ENCODE measurements around the gene ARHGEF16.

Gene ARHGEF16

GRCh38 chr1:3495776-3496745 is 41.6 kb downstream of the ARHGEF16 start:
- Histone ChIP-seq H3K4me3 (ENCODE audit: low read depth, low read length) (no peak overlapping the region), H3K27me3 (no peaks in the 10 kb centered on the region), H3K36me3 (no peaks in the 10 kb centered on the region), H3K4me1 (no peaks in the 10 kb centered on the region), H3K9me3 (no peaks in the 10 kb centered on the region)
- no peak for DNase-seq
- TF ChIP-seq CTCF (IDR thresholded peaks at IDR 0.05; ENCODE audit: low read depth, low read length) = no peak

GRCh38 chr1:3496916-3497315 is 42.5 kb downstream of the ARHGEF16 start:
- Histone ChIP-seq H3K27me3 (no peaks in the 10 kb centered on the region), H3K4me1 (no peaks in the 10 kb centered on the region), H3K36me3 (no peaks in the 10 kb centered on the region), H3K9me3 (no peaks in the 10 kb centered on the region), H3K4me3 (ENCODE audit: low read depth, low read length) (no peak overlapping the region)
- DNase-seq = no peak
- TF ChIP-seq CTCF (IDR thresholded peaks at IDR 0.05; ENCODE audit: low read depth, low read length) = no peak

- DNase-seq = no peak
- Histone ChIP-seq H3K27me3 (no peaks in the 10 kb centered on the region), H3K9me3 (no peaks in the 10 kb centered on the region), H3K4me3 (ENCODE audit: low read depth, low read length) (no peak overlapping the region), H3K36me3 (no peaks in the 10 kb centered on the region), H3K4me1 (no peaks in the 10 kb centered on the region)
- no peak for TF ChIP-seq CTCF (IDR thresholded peaks at IDR 0.05; ENCODE audit: low read depth, low read length)
Observed at GRCh38 chr1:3497521-3497920, 43.1 kb downstream of the ARHGEF16 start.

GRCh38 chr1:3498246-3498930 is 43.9 kb downstream of the ARHGEF16 start:
- no peaks in the 10 kb centered on the region for H3K36me3 ChIP-seq
- no peak for DNase-seq
- H3K27me3 ChIP-seq = no peaks in the 10 kb centered on the region
- H3K9me3 ChIP-seq = no peaks in the 10 kb centered on the region
- H3K4me1 ChIP-seq = no peaks in the 10 kb centered on the region
- no peak for TF ChIP-seq CTCF (IDR thresholded peaks at IDR 0.05; ENCODE audit: low read depth, low read length)
- H3K4me3 ChIP-seq (ENCODE audit: low read depth, low read length) = no peak overlapping the region

- TF ChIP-seq CTCF (IDR thresholded peaks at IDR 0.05; ENCODE audit: low read depth, low read length) = no peak
- no peak overlapping the region for H3K4me3 ChIP-seq (ENCODE audit: low read depth, low read length)
- H3K4me1 ChIP-seq = no peaks in the 10 kb centered on the region
- no peaks in the 10 kb centered on the region for H3K27me3 ChIP-seq
- DNase-seq = no peak
- H3K36me3 ChIP-seq = no peaks in the 10 kb centered on the region
- no peaks in the 10 kb centered on the region for H3K9me3 ChIP-seq
Observed at GRCh38 chr1:3498986-3499385, 44.5 kb downstream of the ARHGEF16 start.

- no peak for DNase-seq
- no peaks in the 10 kb centered on the region for H3K4me1 ChIP-seq
- no peak overlapping the region for H3K4me3 ChIP-seq (ENCODE audit: low read depth, low read length)
- no peaks in the 10 kb centered on the region for H3K36me3 ChIP-seq
- no peaks in the 10 kb centered on the region for H3K9me3 ChIP-seq
- no peaks in the 10 kb centered on the region for H3K27me3 ChIP-seq
- no peak for TF ChIP-seq CTCF (IDR thresholded peaks at IDR 0.05; ENCODE audit: low read depth, low read length)
Observed at GRCh38 chr1:3499611-3500010, 45.1 kb downstream of the ARHGEF16 start.
